ENCODE measurements around the gene VSTM2B.

DNA sequence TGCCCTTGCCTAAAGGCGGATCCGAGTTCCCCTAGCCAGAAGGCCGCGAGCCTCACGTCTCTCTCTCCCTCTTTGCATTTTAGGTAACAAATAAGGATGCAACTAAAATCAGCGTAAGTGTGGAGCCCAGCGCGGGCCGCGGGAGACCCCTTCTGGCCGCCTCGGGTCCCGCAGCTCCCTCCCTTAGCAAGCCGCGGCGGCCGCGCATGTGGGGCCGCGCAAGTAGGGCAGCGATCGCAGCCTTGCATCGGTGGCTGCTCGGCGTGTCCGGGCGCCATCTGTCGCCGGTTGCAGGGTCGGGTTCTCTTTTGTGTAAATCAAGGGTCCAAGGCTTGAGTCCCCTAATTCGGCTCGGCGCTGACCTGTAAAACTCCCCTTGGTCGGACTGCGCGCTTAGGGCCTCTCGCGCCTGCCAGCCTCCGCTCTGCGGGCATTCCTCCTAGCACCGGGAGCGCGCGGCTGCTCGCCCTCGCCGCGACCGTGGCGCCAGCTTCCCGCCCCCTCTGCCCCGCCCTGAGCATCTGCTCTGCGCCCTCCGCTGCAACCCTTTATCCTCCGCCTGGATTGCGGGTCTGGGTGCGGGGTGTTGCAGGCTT, 2.7 kb downstream of the VSTM2B start:
- TF ChIP-seq, protein P1, sequence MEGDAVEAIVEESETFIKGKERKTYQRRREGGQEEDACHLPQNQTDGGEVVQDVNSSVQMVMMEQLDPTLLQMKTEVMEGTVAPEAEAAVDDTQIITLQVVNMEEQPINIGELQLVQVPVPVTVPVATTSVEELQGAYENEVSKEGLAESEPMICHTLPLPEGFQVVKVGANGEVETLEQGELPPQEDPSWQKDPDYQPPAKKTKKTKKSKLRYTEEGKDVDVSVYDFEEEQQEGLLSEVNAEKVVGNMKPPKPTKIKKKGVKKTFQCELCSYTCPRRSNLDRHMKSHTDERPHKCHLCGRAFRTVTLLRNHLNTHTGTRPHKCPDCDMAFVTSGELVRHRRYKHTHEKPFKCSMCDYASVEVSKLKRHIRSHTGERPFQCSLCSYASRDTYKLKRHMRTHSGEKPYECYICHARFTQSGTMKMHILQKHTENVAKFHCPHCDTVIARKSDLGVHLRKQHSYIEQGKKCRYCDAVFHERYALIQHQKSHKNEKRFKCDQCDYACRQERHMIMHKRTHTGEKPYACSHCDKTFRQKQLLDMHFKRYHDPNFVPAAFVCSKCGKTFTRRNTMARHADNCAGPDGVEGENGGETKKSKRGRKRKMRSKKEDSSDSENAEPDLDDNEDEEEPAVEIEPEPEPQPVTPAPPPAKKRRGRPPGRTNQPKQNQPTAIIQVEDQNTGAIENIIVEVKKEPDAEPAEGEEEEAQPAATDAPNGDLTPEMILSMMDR (IDR thresholded peaks at IDR 0.05), result peak; percentile 100
- TF ChIP-seq POLR2AphosphoS5 (IDR thresholded peaks at IDR 0.05; ENCODE audit: low read depth, low read length), result no peak
